SK-N-MC (cell line): ENCODE results near the gene GEMIN5.

Source experiments
- EZH2 ChIP-seq: fragments of 200-600 bp; sonication (generic); IDR thresholded peaks from one replicate; pipeline ENCODE4 v1.6.1; 2017; ENCODE audit warnings: antibody characterized with exemption
- POLR2AphosphoS5 ChIP-seq: IDR thresholded peaks from 2 replicates; pipeline ENCODE4 v1.6.1; 2012; ENCODE audit warnings: mild to moderate bottlenecking, low read depth, low read length, borderline replicate concordance

- TF ChIP-seq POLR2AphosphoS5 (no peak), EZH2 (no peak)
These were observed 37.9 kb downstream of the GEMIN5 start for GRCh38 chr5:154900066-154900465.
